ENCODE measurements around the gene FOXP1. TPM values are rescaled to one million over a fixed set of nuclear protein-coding genes. Genes with fewer than 3 reads are reported as not detected.

Gene FOXP1
- total and polyA plus RNA-seq, 2 of the 13 experiments (the other 11 are each of a cell fraction or from before 2014, with no cell fraction given): 40.4 to 59.0 TPM

DNA sequence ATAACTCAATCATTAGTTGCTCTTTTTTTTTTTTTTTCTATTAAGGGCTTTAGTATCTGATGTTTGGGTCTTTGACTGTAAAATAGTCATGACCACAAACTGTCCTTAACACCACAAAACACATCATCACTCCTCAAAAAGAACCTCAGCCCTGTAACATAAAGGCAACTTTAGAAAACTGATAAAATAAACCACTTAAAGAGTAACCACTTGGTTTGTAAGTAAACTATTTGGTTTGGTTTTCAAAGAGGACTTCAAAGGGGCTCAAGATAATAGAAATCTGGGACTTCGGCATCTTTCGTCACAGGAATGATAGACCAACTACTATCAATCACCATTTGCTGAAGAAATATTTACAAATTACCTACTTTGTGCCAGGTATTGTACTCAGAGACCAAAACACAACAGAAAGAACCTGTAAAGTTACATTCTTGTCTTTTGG, 167.8 kb downstream of the FOXP1 start (continued):
- TF ChIP-seq ZNF318 (CRISPR knock-in tag; IDR thresholded peaks at IDR 0.05) (no peak), SIX1 (CRISPR knock-in tag; IDR thresholded peaks at IDR 0.05; ENCODE audit: borderline replicate concordance) (peak; percentile 53; the same call in 1 of the 2 replicates), ZFX (CRISPR knock-in tag; IDR thresholded peaks at IDR 0.05; ENCODE audit: low read depth) (no peak), MTF1 (CRISPR knock-in tag; IDR thresholded peaks at IDR 0.05) (no peak), ZNF232 (CRISPR knock-in tag; IDR thresholded peaks at IDR 0.05; ENCODE audit: borderline replicate concordance) (no peak), PTBP1 (IDR thresholded peaks at IDR 0.05; ENCODE audit: low read depth, low read length, poor library complexity, severe bottlenecking) (no peak), ZNF609 (CRISPR knock-in tag; IDR thresholded peaks at IDR 0.05; ENCODE audit: borderline replicate concordance) (peak; percentile 42; the same call in 1 of the 2 replicates), ZBTB8A (CRISPR knock-in tag; IDR thresholded peaks at IDR 0.05; ENCODE audit: borderline replicate concordance, low read depth) (no peak), HMG20B (CRISPR knock-in tag; conservative IDR thresholded peaks at IDR 0.05) (0 out of 2 replicates have a peak, but pooled peaks have one; percentile 25), AGO2 (optimal IDR thresholded peaks at IDR 0.05; ENCODE audit: low read depth, low read length) (no peak), TCF7 (IDR thresholded peaks at IDR 0.05; ENCODE audit: low read depth) (peak; percentile 96), FOXP4 (CRISPR knock-in tag; IDR thresholded peaks at IDR 0.05) (peak; percentile 76)
- TF ChIP-seq, protein P1, sequence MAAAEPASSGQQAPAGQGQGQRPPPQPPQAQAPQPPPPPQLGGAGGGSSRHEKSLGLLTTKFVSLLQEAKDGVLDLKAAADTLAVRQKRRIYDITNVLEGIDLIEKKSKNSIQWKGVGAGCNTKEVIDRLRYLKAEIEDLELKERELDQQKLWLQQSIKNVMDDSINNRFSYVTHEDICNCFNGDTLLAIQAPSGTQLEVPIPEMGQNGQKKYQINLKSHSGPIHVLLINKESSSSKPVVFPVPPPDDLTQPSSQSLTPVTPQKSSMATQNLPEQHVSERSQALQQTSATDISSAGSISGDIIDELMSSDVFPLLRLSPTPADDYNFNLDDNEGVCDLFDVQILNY (CRISPR knock-in tag; conservative IDR thresholded peaks at IDR 0.05): no peak
